ENCODE results near the gene SDSL.

DNA sequence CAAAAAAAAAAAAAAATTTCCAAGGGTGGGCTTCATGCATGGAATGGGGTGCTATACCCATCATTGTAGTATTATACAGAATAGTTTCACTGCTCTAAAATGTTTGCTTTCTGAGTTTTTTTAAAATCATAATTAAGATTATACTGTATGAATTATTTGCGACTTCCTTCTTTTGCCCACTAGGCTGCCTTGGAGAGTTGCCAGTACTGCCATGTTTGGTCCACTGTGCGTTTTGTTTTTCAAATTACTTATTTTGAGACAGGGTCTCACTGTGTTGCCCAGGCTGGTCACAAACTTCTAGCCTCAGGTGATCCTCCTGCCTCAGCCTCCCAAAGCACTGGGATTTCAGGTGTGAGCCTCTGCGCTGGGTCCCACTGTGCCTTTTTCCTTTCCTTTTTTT, 43.9 kb upstream of the SDSL start:
- TF ChIP-seq CTCF (IDR thresholded peaks at IDR 0.05) = no peak
- TF ChIP-seq EP300 (IDR thresholded peaks at IDR 0.05) = no peak
- TF ChIP-seq POLR2A (IDR thresholded peaks at IDR 0.05) = no peak
